SJCRH30 (cell line): ENCODE measurements around the gene PHACTR4. TPM values are rescaled to one million over a fixed set of nuclear protein-coding genes. Genes with fewer than 3 reads are reported as not detected.
"Not testable (repeated sequence)": the region's sequence is repeated elsewhere in the genome, so short reads cannot be mapped to it uniquely, and the experiment has no call there.

Experiments used
- DNase-seq, 2 experiments: peaks; one replicate each; pipeline ENCODE4 v3.0.0-alpha.2; 2015 to 2020
- H3K27ac ChIP-seq: fragments of 250-450 bp; sonication (Bioruptor Pico); 2 replicates; pipeline ENCODE4 v1.5.1; 2020; ENCODE audit warnings: mild to moderate bottlenecking, moderate library complexity
- H3K27me3 ChIP-seq: fragments of 250-450 bp; sonication (Bioruptor Pico); 2 replicates; pipeline ENCODE4 v1.5.1; 2020; ENCODE audit warnings: mild to moderate bottlenecking, moderate library complexity
- H3K36me3 ChIP-seq: fragments of 250-450 bp; sonication (Bioruptor Pico); 2 replicates; pipeline ENCODE4 v1.5.1; 2020; ENCODE audit warnings: mild to moderate bottlenecking, moderate library complexity
- H3K4me1 ChIP-seq: fragments of 250-450 bp; sonication (Bioruptor Pico); 2 replicates; pipeline ENCODE4 v1.5.1; 2020; ENCODE audit warnings: mild to moderate bottlenecking, moderate library complexity
- H3K4me3 ChIP-seq: fragments of 250-450 bp; sonication (Bioruptor Pico); 2 replicates; pipeline ENCODE4 v1.5.1; 2020; ENCODE audit warnings: mild to moderate bottlenecking, moderate library complexity
- H3K9me3 ChIP-seq: fragments of 250-450 bp; sonication (Bioruptor Pico); replicated peaks from 2 replicates; pipeline ENCODE4 v1.5.1; 2020; ENCODE audit warnings: mild to moderate bottlenecking, moderate library complexity
- total RNA-seq: library from RNA; depleted of rRNA; stranded (reverse); fragments of >200 nt; shearing (Covaris generic); gene quantifications from 2 replicates; pipeline ENCODE4 v1.2.3, GENCODE V29; 2014; rRNA removed

PHACTR4 gene
- total RNA-seq, 1 experiment from 2014 or later = 38.2 TPM

DNA sequence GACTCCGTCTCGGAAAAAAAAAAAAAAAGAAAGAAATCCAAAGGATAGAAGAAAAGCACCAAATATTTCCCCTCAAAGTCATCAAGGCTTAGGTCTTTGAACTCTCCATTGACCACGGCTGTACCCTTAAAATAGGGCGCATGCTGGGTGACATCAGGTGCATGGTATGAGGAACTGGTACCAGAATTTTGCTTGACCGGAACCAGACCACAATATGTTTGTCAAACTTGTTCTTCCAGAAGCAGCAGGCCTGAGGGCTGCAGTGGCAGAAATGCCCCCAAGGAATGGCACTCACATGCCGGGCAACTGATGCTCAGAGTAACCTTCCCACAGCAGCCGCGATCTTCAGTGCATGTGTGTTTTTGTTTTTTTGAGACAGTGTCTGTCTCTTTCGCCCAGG lies 157.3 kb downstream of the PHACTR4 start:
- no peaks in the 10 kb centered on the region for H3K4me1 ChIP-seq
- H3K9me3 ChIP-seq = no peaks in the 10 kb centered on the region
- no peak overlapping the region for H3K4me3 ChIP-seq
- DNase-seq = no peak
- no peak overlapping the region for H3K27ac ChIP-seq
- H3K36me3 ChIP-seq = peaks cover 31% of the 10 kb centered on the region
- no peaks in the 10 kb centered on the region for H3K27me3 ChIP-seq

- Histone ChIP-seq H3K4me1 (no peaks in the 10 kb centered on the region), H3K4me3 (no peak overlapping the region), H3K27ac (no peak overlapping the region), H3K27me3 (no peaks in the 10 kb centered on the region), H3K36me3 (peaks cover 48% of the 10 kb centered on the region), H3K9me3 (no peaks in the 10 kb centered on the region)
- DNase-seq = no peak
Measured at GRCh38 chr1:28530456-28530855, 160.9 kb downstream of the PHACTR4 start.

DNA sequence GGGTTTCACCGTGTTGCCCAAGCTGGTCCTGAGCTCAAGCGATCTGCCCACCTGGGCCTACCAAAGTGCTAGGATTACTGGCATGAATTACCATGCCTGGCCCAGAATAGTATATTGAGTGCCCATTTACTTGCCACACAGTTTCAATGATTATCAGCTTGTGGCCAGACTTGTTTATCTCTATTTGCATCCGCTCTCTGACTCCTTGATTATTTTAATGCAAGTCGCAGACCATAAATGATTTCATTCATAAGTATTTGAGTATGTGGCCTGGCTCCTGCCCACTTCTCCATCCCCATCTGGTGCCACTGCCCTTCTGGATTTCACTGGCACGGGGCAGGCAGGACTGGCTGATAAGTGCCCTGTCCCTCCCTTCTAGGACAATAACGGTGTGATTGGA lies 165.1 kb downstream of the PHACTR4 start:
- Histone ChIP-seq H3K36me3 (peaks cover 63% of the 10 kb centered on the region), H3K4me3 (no peak overlapping the region), H3K27ac (no peak overlapping the region), H3K9me3 (no peaks in the 10 kb centered on the region), H3K4me1 (no peaks in the 10 kb centered on the region), H3K27me3 (no peaks in the 10 kb centered on the region)
- no peak for DNase-seq

DNA sequence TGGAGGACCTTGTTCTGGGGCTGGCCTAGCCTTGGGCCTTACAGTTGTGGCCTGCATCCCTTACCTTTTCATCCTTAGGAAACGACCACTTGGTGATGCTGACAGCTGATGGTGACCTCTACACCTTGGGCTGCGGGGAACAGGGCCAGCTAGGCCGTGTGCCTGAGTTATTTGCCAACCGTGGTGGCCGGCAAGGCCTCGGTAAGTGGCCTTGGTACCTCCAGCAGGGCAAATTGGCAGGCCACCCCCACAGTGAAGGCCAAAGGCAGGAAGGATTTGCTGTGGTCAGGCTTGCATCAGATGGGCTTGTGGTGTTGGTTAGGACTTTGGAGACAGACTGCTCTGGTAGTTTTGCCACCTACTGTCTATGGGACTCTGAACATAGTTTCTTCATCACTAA lies 165.6 kb downstream of the PHACTR4 start:
- H3K9me3 ChIP-seq = no peaks in the 10 kb centered on the region
- no peak overlapping the region for H3K4me3 ChIP-seq
- no peaks in the 10 kb centered on the region for H3K4me1 ChIP-seq
- no peak overlapping the region for H3K27ac ChIP-seq
- peaks cover 63% of the 10 kb centered on the region for H3K36me3 ChIP-seq
- no peaks in the 10 kb centered on the region for H3K27me3 ChIP-seq
- no peak for DNase-seq

DNA sequence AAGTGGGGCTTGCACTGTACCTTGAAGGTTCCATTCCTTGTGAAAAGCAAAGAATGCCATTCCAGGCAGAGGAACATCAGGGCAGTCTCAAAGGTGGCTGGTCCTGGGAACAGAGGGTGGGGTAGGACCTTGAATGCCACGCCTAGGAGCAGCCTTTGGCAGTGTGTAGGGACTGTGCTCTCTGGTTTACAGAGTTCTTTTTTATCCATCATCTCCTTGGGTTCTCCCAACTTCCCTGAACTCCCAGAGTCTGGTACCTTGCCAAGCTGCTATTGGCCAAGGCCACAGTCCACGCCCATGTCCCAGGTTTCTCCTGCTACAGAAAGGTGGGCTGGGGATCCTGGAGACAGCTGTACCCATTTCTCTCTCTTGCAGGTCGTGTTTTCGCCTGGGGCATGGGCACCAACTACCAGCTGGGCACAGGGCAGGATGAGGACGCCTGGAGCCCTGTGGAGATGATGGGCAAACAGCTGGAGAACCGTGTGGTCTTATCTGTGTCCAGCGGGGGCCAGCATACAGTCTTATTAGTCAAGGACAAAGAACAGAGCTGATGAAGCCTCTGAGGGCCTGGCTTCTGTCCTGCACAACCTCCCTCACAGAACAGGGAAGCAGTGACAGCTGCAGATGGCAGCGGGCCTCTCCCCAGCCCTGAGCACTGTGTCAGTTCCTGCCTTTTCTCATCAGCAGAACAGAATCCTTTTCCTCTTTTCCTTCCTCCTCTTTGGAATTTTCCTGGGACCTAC lies 168.1 kb downstream of the PHACTR4 start:
- Histone ChIP-seq H3K36me3 (peaks cover 43% of the 10 kb centered on the region), H3K27ac (no peak overlapping the region)
- peak; percentile 30 to 53 for DNase-seq

DNA sequence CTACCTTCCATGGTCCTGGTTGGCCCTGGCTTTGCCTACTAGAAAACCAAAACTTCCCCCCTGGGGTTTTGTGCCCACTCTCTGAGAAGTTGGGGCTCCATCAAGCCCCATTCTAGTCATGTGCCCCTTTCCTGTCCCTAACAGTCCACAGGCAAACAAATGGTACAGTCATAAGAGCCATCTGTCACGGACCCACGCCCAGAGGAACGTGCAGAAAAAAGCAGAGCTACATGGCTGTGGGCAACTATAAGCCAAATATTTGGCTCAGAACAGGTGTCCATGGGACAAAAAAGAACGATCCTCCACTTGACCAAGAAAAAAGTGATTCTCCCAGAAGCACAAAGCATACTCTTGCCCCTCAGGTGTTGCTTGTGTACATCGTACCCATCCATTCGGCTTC lies 168.7 kb downstream of the PHACTR4 start:
- peaks cover 38% of the 10 kb centered on the region for H3K36me3 ChIP-seq
- H3K4me3 ChIP-seq = no peak overlapping the region
- H3K9me3 ChIP-seq = no peaks in the 10 kb centered on the region
- no peak overlapping the region for H3K27ac ChIP-seq
- DNase-seq = no peak
- H3K27me3 ChIP-seq = no peaks in the 10 kb centered on the region
- H3K4me1 ChIP-seq = no peaks in the 10 kb centered on the region

More for the DNA sequence above, 168.1 kb downstream of the PHACTR4 start:
- Histone ChIP-seq H3K4me1 (no peaks in the 10 kb centered on the region), H3K4me3 (no peak overlapping the region), H3K9me3 (no peaks in the 10 kb centered on the region), H3K27me3 (no peaks in the 10 kb centered on the region)

- Histone ChIP-seq H3K27me3 (no peaks in the 10 kb centered on the region), H3K27ac (no peak overlapping the region), H3K4me3 (no peak overlapping the region), H3K36me3 (peaks cover 21% of the 10 kb centered on the region), H3K9me3 (no peaks in the 10 kb centered on the region), H3K4me1 (no peaks in the 10 kb centered on the region)
- no peak for DNase-seq
Measured at GRCh38 chr1:28540651-28541050, 171.1 kb downstream of the PHACTR4 start.

DNA sequence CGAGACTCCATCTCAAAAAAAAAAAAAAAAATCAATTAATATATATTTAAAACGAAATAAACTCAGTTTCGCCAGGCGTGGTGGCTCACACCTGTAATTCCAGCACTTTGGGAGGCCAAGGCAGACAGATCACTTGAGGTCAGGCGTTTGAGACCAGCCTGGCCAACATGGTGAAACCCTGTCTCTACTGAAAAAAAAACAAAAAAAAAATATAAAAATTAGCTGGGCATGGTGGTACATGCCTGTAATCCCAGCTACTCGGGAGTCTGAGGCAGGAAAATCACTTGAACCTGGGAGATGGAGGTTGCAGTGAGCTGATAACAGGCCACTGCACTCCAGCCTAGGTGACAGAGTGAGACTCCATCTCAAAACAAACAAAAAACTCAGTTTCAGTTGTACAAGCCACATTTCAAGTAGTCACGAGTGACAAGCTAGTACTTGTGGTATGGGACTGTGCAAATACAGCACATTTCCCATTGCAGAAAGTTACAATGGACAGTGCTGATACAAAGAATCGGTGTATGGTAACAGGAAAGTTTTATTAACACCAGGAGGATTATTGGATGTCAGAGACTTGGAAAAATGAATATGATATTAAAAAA lies 172.0 kb downstream of the PHACTR4 start:
- H3K4me3 ChIP-seq, DNase-seq, H3K27ac ChIP-seq, H3K4me1 ChIP-seq, H3K9me3 ChIP-seq, H3K27me3 ChIP-seq: not testable (repeated sequence)
- H3K36me3 ChIP-seq = peaks cover 12% of the 10 kb centered on the region

GRCh38 chr1:28545246-28545628 lies 175.7 kb downstream of the PHACTR4 start:
- H3K36me3 ChIP-seq = 0 out of 2 replicates have a peak, but pooled peaks cover 2% of the 10 kb centered on the region
- no peak for DNase-seq
- no peaks in the 10 kb centered on the region for H3K27me3 ChIP-seq
- H3K9me3 ChIP-seq = no peaks in the 10 kb centered on the region
- H3K4me3 ChIP-seq = no peak overlapping the region
- H3K4me1 ChIP-seq = no peaks in the 10 kb centered on the region
- no peak overlapping the region for H3K27ac ChIP-seq

GRCh38 chr1:28548318-28548717 lies 178.8 kb downstream of the PHACTR4 start:
- no peaks in the 10 kb centered on the region for H3K27me3 ChIP-seq
- no peak overlapping the region for H3K4me3 ChIP-seq
- H3K4me1 ChIP-seq = no peaks in the 10 kb centered on the region
- H3K27ac ChIP-seq = no peak overlapping the region
- H3K9me3 ChIP-seq = no peaks in the 10 kb centered on the region
- DNase-seq = no peak
- H3K36me3 ChIP-seq = no peaks in the 10 kb centered on the region

Other genes with a start within 250 kb of the PHACTR4 start
- gene PTAFR, start 193.1 kb upstream of the PHACTR4 start, total RNA-seq = 0.04 TPM in 1 of 2 replicates, not detected in the other
- gene DNAJC8, start 136.7 kb upstream of the PHACTR4 start, total RNA-seq = 115 and 127 TPM in 2 replicates
- gene ATP5IF1, start 133.6 kb upstream of the PHACTR4 start, total RNA-seq = 174 and 179 TPM in 2 replicates
- gene SESN2, start 110.2 kb upstream of the PHACTR4 start, total RNA-seq = 5.8 and 8.2 TPM in 2 replicates
- gene MED18, start 40.7 kb upstream of the PHACTR4 start, total RNA-seq = 16.3 and 16.7 TPM in 2 replicates
- 70.1 and 70.2 TPM in 2 replicates for gene RCC1, start 136.3 kb downstream of the PHACTR4 start, total RNA-seq
- gene TRNAU1AP, start 183.3 kb downstream of the PHACTR4 start, total RNA-seq = 24.7 and 28.4 TPM in 2 replicates
- gene RAB42, start 222.5 kb downstream of the PHACTR4 start, total RNA-seq = not detected in 2 replicates